ENCODE results near the gene IRX5. TPM values are rescaled to one million over a fixed set of nuclear protein-coding genes. Genes with fewer than 3 reads are reported as not detected.

IRX5 gene
- total and polyA plus RNA-seq, 2 donors (not counting 1 experiment from before 2014, with no cell fraction given): 0.05 to 0.17 TPM

GRCh38 chr16:54976651-54977200, 46.1 kb downstream of the IRX5 start:
- no peaks in the 10 kb centered on the region for H4K20me1 ChIP-seq (ENCODE audit: control insufficient read depth, extremely low read depth, insufficient read depth, low read length)
- H3K79me2 ChIP-seq (ENCODE audit: control insufficient read depth, insufficient read depth, low read length): no peaks in the 10 kb centered on the region
- TF ChIP-seq, protein P1, sequence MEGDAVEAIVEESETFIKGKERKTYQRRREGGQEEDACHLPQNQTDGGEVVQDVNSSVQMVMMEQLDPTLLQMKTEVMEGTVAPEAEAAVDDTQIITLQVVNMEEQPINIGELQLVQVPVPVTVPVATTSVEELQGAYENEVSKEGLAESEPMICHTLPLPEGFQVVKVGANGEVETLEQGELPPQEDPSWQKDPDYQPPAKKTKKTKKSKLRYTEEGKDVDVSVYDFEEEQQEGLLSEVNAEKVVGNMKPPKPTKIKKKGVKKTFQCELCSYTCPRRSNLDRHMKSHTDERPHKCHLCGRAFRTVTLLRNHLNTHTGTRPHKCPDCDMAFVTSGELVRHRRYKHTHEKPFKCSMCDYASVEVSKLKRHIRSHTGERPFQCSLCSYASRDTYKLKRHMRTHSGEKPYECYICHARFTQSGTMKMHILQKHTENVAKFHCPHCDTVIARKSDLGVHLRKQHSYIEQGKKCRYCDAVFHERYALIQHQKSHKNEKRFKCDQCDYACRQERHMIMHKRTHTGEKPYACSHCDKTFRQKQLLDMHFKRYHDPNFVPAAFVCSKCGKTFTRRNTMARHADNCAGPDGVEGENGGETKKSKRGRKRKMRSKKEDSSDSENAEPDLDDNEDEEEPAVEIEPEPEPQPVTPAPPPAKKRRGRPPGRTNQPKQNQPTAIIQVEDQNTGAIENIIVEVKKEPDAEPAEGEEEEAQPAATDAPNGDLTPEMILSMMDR (conservative IDR thresholded peaks at IDR 0.05 in 1 of 2, IDR thresholded peaks at IDR 0.05 in 1 of 2; ENCODE audit: low read depth in 1 of 2, low read length in 2 of 2): no peak
- no peak for TF ChIP-seq EZH2 (IDR thresholded peaks at IDR 0.05; ENCODE audit: low read length, missing control alignments)
- H3K9me3 ChIP-seq (ENCODE audit: control insufficient read depth, insufficient read depth, low read depth, low read length): no peaks in the 10 kb centered on the region
- no peak overlapping the region for H3K9ac ChIP-seq (ENCODE audit: insufficient read depth, low read length)
- no peaks in the 10 kb centered on the region for H3K36me3 ChIP-seq (ENCODE audit: control insufficient read depth, insufficient read depth, low read length)
- DNase-seq (ENCODE audit: low read depth in 2 of 2): no peak
- H3K27ac ChIP-seq (ENCODE audit: insufficient read depth, low read length): no peak overlapping the region
- H3K27me3 ChIP-seq (ENCODE audit: control insufficient read depth, insufficient read depth, low read length): no peaks in the 10 kb centered on the region
- no peak overlapping the region for H3K4me2 ChIP-seq (ENCODE audit: extremely low read depth, insufficient read depth, low read length)
- no peak overlapping the region for H2AFZ ChIP-seq (ENCODE audit: low read length)
- no peak overlapping the region for H3K4me3 ChIP-seq (replicated peaks in 1 of 4; ENCODE audit: control extremely low read depth in 1 of 4, insufficient read depth in 1 of 4, low read depth in 3 of 4, low read length in 4 of 4)
- no peaks in the 10 kb centered on the region for H3K4me1 ChIP-seq (ENCODE audit: control insufficient read depth, extremely low read depth, insufficient read depth, low read length)

- Histone ChIP-seq H2AFZ (ENCODE audit: low read length) (no peak overlapping the region), H3K4me1 (ENCODE audit: control insufficient read depth, extremely low read depth, insufficient read depth, low read length) (no peaks in the 10 kb centered on the region), H3K9ac (ENCODE audit: insufficient read depth, low read length) (no peak overlapping the region)
Measured at GRCh38 chr16:54977211-54977610, 46.5 kb downstream of the IRX5 start.

GRCh38 chr16:54980821-54981220, 50.2 kb downstream of the IRX5 start:
- Histone ChIP-seq H3K4me3 (replicated peaks in 1 of 4; ENCODE audit: control extremely low read depth in 1 of 4, insufficient read depth in 1 of 4, low read depth in 3 of 4, low read length in 4 of 4) (no peak overlapping the region), H3K27me3 (ENCODE audit: control insufficient read depth, insufficient read depth, low read length) (no peaks in the 10 kb centered on the region), H3K36me3 (ENCODE audit: control insufficient read depth, insufficient read depth, low read length) (no peaks in the 10 kb centered on the region), H2AFZ (ENCODE audit: low read length) (no peak overlapping the region), H3K79me2 (ENCODE audit: control insufficient read depth, insufficient read depth, low read length) (no peaks in the 10 kb centered on the region), H3K4me1 (ENCODE audit: control insufficient read depth, extremely low read depth, insufficient read depth, low read length) (no peaks in the 10 kb centered on the region), H3K27ac (ENCODE audit: insufficient read depth, low read length) (no peak overlapping the region), H4K20me1 (ENCODE audit: control insufficient read depth, extremely low read depth, insufficient read depth, low read length) (no peaks in the 10 kb centered on the region), H3K4me2 (ENCODE audit: extremely low read depth, insufficient read depth, low read length) (no peak overlapping the region), H3K9me3 (ENCODE audit: control insufficient read depth, insufficient read depth, low read depth, low read length) (no peaks in the 10 kb centered on the region), H3K9ac (ENCODE audit: insufficient read depth, low read length) (no peak overlapping the region)
- TF ChIP-seq EZH2 (IDR thresholded peaks at IDR 0.05; ENCODE audit: low read length, missing control alignments): no peak
- TF ChIP-seq, protein P1 (conservative IDR thresholded peaks at IDR 0.05 in 1 of 2, IDR thresholded peaks at IDR 0.05 in 1 of 2; ENCODE audit: low read depth in 1 of 2, low read length in 2 of 2): no peak
- no peak for DNase-seq (ENCODE audit: low read depth in 2 of 2)

More at GRCh38 chr16:54977211-54977610, 46.5 kb downstream of the IRX5 start:
- no peak for DNase-seq (ENCODE audit: low read depth in 2 of 2)
- H4K20me1 ChIP-seq (ENCODE audit: control insufficient read depth, extremely low read depth, insufficient read depth, low read length): no peaks in the 10 kb centered on the region
- no peaks in the 10 kb centered on the region for H3K36me3 ChIP-seq (ENCODE audit: control insufficient read depth, insufficient read depth, low read length)
- no peak overlapping the region for H3K4me3 ChIP-seq (replicated peaks in 1 of 4; ENCODE audit: control extremely low read depth in 1 of 4, insufficient read depth in 1 of 4, low read depth in 3 of 4, low read length in 4 of 4)
- no peaks in the 10 kb centered on the region for H3K9me3 ChIP-seq (ENCODE audit: control insufficient read depth, insufficient read depth, low read depth, low read length)
- H3K27me3 ChIP-seq (ENCODE audit: control insufficient read depth, insufficient read depth, low read length): no peaks in the 10 kb centered on the region
- H3K27ac ChIP-seq (ENCODE audit: insufficient read depth, low read length): no peak overlapping the region
- no peak for TF ChIP-seq EZH2 (IDR thresholded peaks at IDR 0.05; ENCODE audit: low read length, missing control alignments)
- TF ChIP-seq, protein P1 (conservative IDR thresholded peaks at IDR 0.05 in 1 of 2, IDR thresholded peaks at IDR 0.05 in 1 of 2; ENCODE audit: low read depth in 1 of 2, low read length in 2 of 2): no peak
- H3K79me2 ChIP-seq (ENCODE audit: control insufficient read depth, insufficient read depth, low read length): no peaks in the 10 kb centered on the region
- H3K4me2 ChIP-seq (ENCODE audit: extremely low read depth, insufficient read depth, low read length): no peak overlapping the region
